GM10266 (cell line): ENCODE data around the gene SRP14.
"Not testable (repeated sequence)": the region's sequence is repeated elsewhere in the genome, so short reads cannot be mapped to it uniquely, and the experiment has no call there.

Experiments used
- DNase-seq: peaks from one replicate; pipeline ENCODE4 v3.0.0; 2012; ENCODE audit errors: extremely low spot score
- CTCF ChIP-seq: IDR thresholded peaks from 2 replicates; pipeline ENCODE4 v1.5.1; 2012; ENCODE audit warnings: mild to moderate bottlenecking, low read depth; ENCODE audit not compliant: control insufficient read depth, insufficient read depth; ENCODE audit errors: missing control alignments

The SRP14 gene

GRCh38 chr15:40040293-40040635, 1.3 kb upstream of the SRP14 start:
- DNase-seq, result no peak
- no peak for TF ChIP-seq CTCF

- DNase-seq, result no peak
- TF ChIP-seq CTCF, result no peak
These were observed 725 bp downstream of the SRP14 start for GRCh38 chr15:40038275-40038637.

GRCh38 chr15:40037721-40038120, 1.3 kb downstream of the SRP14 start:
- TF ChIP-seq CTCF, result no peak

GRCh38 chr15:40035182-40035581, 3.8 kb downstream of the SRP14 start:
- not testable (repeated sequence) for DNase-seq

More at GRCh38 chr15:40037721-40038120, 1.3 kb downstream of the SRP14 start:
- no peak for DNase-seq

- DNase-seq, result no peak
- no peak for TF ChIP-seq CTCF
These were observed 4.6 kb downstream of the SRP14 start for GRCh38 chr15:40034186-40034946.

GRCh38 chr15:40032125-40032839, 6.7 kb downstream of the SRP14 start:
- no peak for DNase-seq
- no peak for TF ChIP-seq CTCF

- no peak for TF ChIP-seq CTCF
- DNase-seq, result no peak
These were observed 7.7 kb downstream of the SRP14 start for GRCh38 chr15:40031300-40031699.
